NCI-H1930 (cell line): ENCODE measurements around the gene GPATCH3.
A peak's percentile ranks its signal among the peaks of the same experiment; 100 is the strongest.
"Not testable (repeated sequence)": the region's sequence is repeated elsewhere in the genome, so short reads cannot be mapped to it uniquely, and the experiment has no call there.

Experiments used
- DNase-seq, 2 experiments: peaks; one replicate each; lab custom pipeline; 2025; lab: John Stamatoyannopoulos, UW

GPATCH3 gene

GRCh38 chr1:26900001-26900814, at the start of gene GPATCH3:
GPATCH3 (minus strand) TSS chr1:26900467; CDS start chr1:26900442, 25 bp downstream.
- peak; percentile 89 to 93 for DNase-seq

- no peak for DNase-seq
These were observed 49.7 kb upstream of the GPATCH3 start for GRCh38 chr1:26949926-26950319.

GRCh38 chr1:26949266-26949925, 49.1 kb upstream of the GPATCH3 start:
- DNase-seq = no peak

- not testable (repeated sequence) for DNase-seq
These were observed 48.4 kb upstream of the GPATCH3 start for GRCh38 chr1:26948725-26949057.

- no peak for DNase-seq
These were observed 46.0 kb upstream of the GPATCH3 start for GRCh38 chr1:26946270-26946669.

- DNase-seq = no peak
These were observed 45.5 kb upstream of the GPATCH3 start for GRCh38 chr1:26945728-26946127.

- DNase-seq = no peak
These were observed 44.9 kb upstream of the GPATCH3 start for GRCh38 chr1:26945138-26945537.

GRCh38 chr1:26942656-26943055, 42.4 kb upstream of the GPATCH3 start:
- DNase-seq = no peak

GRCh38 chr1:26941311-26941710, 41.0 kb upstream of the GPATCH3 start:
- DNase-seq = no peak

GRCh38 chr1:26938659-26939025, 38.4 kb upstream of the GPATCH3 start:
- DNase-seq = no peak

- no peak for DNase-seq
These were observed 37.9 kb upstream of the GPATCH3 start for GRCh38 chr1:26938004-26938658.

GRCh38 chr1:26936823-26937222, 36.6 kb upstream of the GPATCH3 start:
- no peak for DNase-seq

GRCh38 chr1:26932531-26932930, 32.3 kb upstream of the GPATCH3 start:
- no peak for DNase-seq

GRCh38 chr1:26923711-26924110, 23.4 kb upstream of the GPATCH3 start:
- DNase-seq = no peak

- DNase-seq = no peak
These were observed 22.6 kb upstream of the GPATCH3 start for GRCh38 chr1:26922901-26923300.

GRCh38 chr1:26922431-26922729, 22.1 kb upstream of the GPATCH3 start:
- DNase-seq = no peak

- DNase-seq = peak; percentile 92 to 96
These were observed 21.5 kb upstream of the GPATCH3 start, which contains the start of gene NUDC for GRCh38 chr1:26921540-26922430. NUDC (plus strand) TSS chr1:26921743; CDS start chr1:26921849, 106 bp downstream.

- DNase-seq = no peak
These were observed 20.9 kb upstream of the GPATCH3 start for GRCh38 chr1:26921126-26921539.

- no peak for DNase-seq
These were observed 15.1 kb upstream of the GPATCH3 start for GRCh38 chr1:26915204-26915842.

- DNase-seq = peak in 1 of 2 experiments; percentile 33
These were observed 13.7 kb upstream of the GPATCH3 start, which contains the start of gene NR0B2 for GRCh38 chr1:26913754-26914619. NR0B2 (minus strand) TSS chr1:26913975; CDS start chr1:26913940, 35 bp downstream.

- no peak for DNase-seq
These were observed 13.1 kb upstream of the GPATCH3 start for GRCh38 chr1:26913389-26913753.
